ENCODE measurements around the gene MRPL47. TPM values are rescaled to one million over a fixed set of nuclear protein-coding genes. Genes with fewer than 3 reads are reported as not detected.
A peak's percentile ranks its signal among the peaks of the same experiment; 100 is the strongest.

The MRPL47 gene
- total and polyA plus RNA-seq, 2 of the 13 experiments (the other 11 are each of a cell fraction or from before 2014, with no cell fraction given), result 36.1 to 83.8 TPM

DNA sequence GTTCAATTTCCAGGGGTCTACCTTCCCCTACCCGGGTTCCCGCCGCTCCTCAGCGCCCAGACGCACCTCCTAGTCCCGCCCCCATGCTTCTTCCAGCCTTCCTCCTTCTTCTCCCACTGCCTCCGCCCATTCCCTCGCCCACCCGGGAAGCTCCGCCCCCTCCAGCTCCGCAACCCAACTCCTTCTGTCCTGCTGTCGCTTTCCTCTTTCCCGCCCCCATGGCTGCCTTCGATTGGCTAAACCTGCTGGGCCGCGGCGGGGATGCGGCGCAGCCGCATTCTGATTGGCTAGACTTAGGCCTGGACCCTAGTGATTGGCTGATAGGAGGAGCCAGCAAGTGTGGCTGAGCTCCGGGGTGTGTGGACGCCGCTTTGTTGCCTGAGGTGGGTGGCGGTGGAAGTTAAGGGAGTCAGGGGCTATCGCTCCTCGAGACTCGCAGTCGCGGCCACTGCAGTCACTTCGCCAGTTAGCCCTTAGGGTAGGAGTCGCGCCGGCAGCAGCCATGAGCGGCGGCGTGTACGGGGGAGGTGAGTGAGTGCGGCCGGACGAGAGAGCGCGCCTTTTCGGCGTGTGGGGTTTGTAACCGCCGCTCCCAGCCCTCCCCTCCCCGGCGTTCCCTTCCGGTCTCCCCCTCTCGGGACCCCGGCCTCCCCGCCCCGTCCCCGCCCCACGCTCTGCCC, 41.7 kb downstream of the MRPL47 start, which contains the start of gene ACTL6A (continued):
- TF ChIP-seq HOMEZ (CRISPR knock-in tag; IDR thresholded peaks at IDR 0.05; ENCODE audit: low read depth) (0 out of 2 replicates have a peak, but pooled peaks have one; percentile 62), LCORL (IDR thresholded peaks at IDR 0.05) (no peak), LCORL (CRISPR knock-in tag; IDR thresholded peaks at IDR 0.05) (no peak; the same call in 1 of the 2 replicates), KDM5A (IDR thresholded peaks at IDR 0.05; ENCODE audit: borderline replicate concordance, low read length) (peak; percentile 22; the same call in 1 of the 2 replicates), EP300 (IDR thresholded peaks at IDR 0.05; ENCODE audit: low read depth in 2 of 2, low read length in 2 of 2) (no peak), EP300 (CRISPR knock-in tag; IDR thresholded peaks at IDR 0.05; ENCODE audit: borderline replicate concordance) (no peak), PHF8 (CRISPR knock-in tag; IDR thresholded peaks at IDR 0.05) (peak; percentile 96), DR1 (CRISPR knock-in tag; IDR thresholded peaks at IDR 0.05) (no peak; the same call in 1 of the 2 replicates), ZNF282 (IDR thresholded peaks at IDR 0.05; ENCODE audit: partially characterized antibody) (no peak), MED13 (CRISPR knock-in tag; IDR thresholded peaks at IDR 0.05) (no peak; the same call in 1 of the 2 replicates), ZIK1 (CRISPR knock-in tag; IDR thresholded peaks at IDR 0.05; ENCODE audit: borderline replicate concordance, low read depth) (no peak), BRF2 (CRISPR knock-in tag; IDR thresholded peaks at IDR 0.05) (no peak), ZNF768 (CRISPR knock-in tag; IDR thresholded peaks at IDR 0.05) (peak; percentile 60; the same call in 1 of the 2 replicates), TEF (CRISPR knock-in tag; IDR thresholded peaks at IDR 0.05) (no peak), ZNF777 (CRISPR knock-in tag; IDR thresholded peaks at IDR 0.05) (no peak)
- TF ChIP-seq, protein P1, sequence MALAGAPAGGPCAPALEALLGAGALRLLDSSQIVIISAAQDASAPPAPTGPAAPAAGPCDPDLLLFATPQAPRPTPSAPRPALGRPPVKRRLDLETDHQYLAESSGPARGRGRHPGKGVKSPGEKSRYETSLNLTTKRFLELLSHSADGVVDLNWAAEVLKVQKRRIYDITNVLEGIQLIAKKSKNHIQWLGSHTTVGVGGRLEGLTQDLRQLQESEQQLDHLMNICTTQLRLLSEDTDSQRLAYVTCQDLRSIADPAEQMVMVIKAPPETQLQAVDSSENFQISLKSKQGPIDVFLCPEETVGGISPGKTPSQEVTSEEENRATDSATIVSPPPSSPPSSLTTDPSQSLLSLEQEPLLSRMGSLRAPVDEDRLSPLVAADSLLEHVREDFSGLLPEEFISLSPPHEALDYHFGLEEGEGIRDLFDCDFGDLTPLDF (CRISPR knock-in tag; IDR thresholded peaks at IDR 0.05), result peak; percentile 64
- TF ChIP-seq, protein P2, sequence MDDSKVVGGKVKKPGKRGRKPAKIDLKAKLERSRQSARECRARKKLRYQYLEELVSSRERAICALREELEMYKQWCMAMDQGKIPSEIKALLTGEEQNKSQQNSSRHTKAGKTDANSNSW (CRISPR knock-in tag; IDR thresholded peaks at IDR 0.05; ENCODE audit: borderline replicate concordance), result no peak
- TF ChIP-seq, protein P3, sequence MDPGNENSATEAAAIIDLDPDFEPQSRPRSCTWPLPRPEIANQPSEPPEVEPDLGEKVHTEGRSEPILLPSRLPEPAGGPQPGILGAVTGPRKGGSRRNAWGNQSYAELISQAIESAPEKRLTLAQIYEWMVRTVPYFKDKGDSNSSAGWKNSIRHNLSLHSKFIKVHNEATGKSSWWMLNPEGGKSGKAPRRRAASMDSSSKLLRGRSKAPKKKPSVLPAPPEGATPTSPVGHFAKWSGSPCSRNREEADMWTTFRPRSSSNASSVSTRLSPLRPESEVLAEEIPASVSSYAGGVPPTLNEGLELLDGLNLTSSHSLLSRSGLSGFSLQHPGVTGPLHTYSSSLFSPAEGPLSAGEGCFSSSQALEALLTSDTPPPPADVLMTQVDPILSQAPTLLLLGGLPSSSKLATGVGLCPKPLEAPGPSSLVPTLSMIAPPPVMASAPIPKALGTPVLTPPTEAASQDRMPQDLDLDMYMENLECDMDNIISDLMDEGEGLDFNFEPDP (CRISPR knock-in tag; conservative IDR thresholded peaks at IDR 0.05), result no peak
- TF ChIP-seq, protein P4, sequence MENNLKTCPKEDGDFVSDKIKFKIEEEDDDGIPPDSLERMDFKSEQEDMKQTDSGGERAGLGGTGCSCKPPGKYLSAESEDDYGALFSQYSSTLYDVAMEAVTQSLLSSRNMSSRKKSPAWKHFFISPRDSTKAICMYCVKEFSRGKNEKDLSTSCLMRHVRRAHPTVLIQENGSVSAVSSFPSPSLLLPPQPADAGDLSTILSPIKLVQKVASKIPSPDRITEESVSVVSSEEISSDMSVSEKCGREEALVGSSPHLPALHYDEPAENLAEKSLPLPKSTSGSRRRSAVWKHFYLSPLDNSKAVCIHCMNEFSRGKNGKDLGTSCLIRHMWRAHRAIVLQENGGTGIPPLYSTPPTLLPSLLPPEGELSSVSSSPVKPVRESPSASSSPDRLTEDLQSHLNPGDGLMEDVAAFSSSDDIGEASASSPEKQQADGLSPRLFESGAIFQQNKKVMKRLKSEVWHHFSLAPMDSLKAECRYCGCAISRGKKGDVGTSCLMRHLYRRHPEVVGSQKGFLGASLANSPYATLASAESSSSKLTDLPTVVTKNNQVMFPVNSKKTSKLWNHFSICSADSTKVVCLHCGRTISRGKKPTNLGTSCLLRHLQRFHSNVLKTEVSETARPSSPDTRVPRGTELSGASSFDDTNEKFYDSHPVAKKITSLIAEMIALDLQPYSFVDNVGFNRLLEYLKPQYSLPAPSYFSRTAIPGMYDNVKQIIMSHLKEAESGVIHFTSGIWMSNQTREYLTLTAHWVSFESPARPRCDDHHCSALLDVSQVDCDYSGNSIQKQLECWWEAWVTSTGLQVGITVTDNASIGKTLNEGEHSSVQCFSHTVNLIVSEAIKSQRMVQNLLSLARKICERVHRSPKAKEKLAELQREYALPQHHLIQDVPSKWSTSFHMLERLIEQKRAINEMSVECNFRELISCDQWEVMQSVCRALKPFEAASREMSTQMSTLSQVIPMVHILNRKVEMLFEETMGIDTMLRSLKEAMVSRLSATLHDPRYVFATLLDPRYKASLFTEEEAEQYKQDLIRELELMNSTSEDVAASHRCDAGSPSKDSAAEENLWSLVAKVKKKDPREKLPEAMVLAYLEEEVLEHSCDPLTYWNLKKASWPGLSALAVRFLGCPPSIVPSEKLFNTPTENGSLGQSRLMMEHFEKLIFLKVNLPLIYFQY (CRISPR knock-in tag; IDR thresholded peaks at IDR 0.05; ENCODE audit: borderline replicate concordance), result no peak
